Astrocyte of the hippocampus (primary cell): ENCODE measurements around the gene FHIP1A.
"Not testable (repeated sequence)": the region's sequence is repeated elsewhere in the genome, so short reads cannot be mapped to it uniquely, and the experiment has no call there.

Experiments used
- DNase-seq: peaks from one replicate; pipeline ENCODE4 v3.0.0; 2011; ENCODE audit warnings: low read depth, low spot score

Gene FHIP1A

GRCh38 chr4:151408630-151409469 lies at the start of gene FHIP1A:
TSS of gene FHIP1A (plus strand) at chr4:151409176. CDS start at chr4:151566260, 157,084 bp downstream.
- peak; percentile 85 for DNase-seq

GRCh38 chr4:151359576-151359975 lies 49.4 kb upstream of the FHIP1A start:
- DNase-seq, result peak; percentile 11

GRCh38 chr4:151361126-151361525 lies 47.9 kb upstream of the FHIP1A start:
- DNase-seq, result no peak

- no peak for DNase-seq
Observed at GRCh38 chr4:151361966-151362365, 47.0 kb upstream of the FHIP1A start.

- peak; percentile 92 for DNase-seq
Observed at GRCh38 chr4:151362404-151363164, 46.4 kb upstream of the FHIP1A start.

- DNase-seq, result no peak
Observed at GRCh38 chr4:151376540-151376939, 32.4 kb upstream of the FHIP1A start.

GRCh38 chr4:151389311-151389710 lies 19.7 kb upstream of the FHIP1A start:
- DNase-seq, result no peak

GRCh38 chr4:151389799-151390198 lies 19.2 kb upstream of the FHIP1A start:
- not testable (repeated sequence) for DNase-seq

GRCh38 chr4:151395873-151396272 lies 13.1 kb upstream of the FHIP1A start:
- DNase-seq, result no peak

GRCh38 chr4:151400343-151400742 lies 8.6 kb upstream of the FHIP1A start:
- DNase-seq, result no peak

GRCh38 chr4:151401739-151402138 lies 7.2 kb upstream of the FHIP1A start:
- DNase-seq, result no peak

GRCh38 chr4:151402145-151402865 lies 6.7 kb upstream of the FHIP1A start:
- no peak for DNase-seq

- no peak for DNase-seq
Observed at GRCh38 chr4:151403656-151404055, 5.3 kb upstream of the FHIP1A start.

- not testable (repeated sequence) for DNase-seq
Observed at GRCh38 chr4:151404802-151405201, 4.2 kb upstream of the FHIP1A start.

GRCh38 chr4:151407018-151407417 lies 2.0 kb upstream of the FHIP1A start:
- DNase-seq, result no peak

- DNase-seq, result peak; percentile 17
Observed at GRCh38 chr4:151407466-151408379, 1.3 kb upstream of the FHIP1A start.

GRCh38 chr4:151408380-151408629 lies 671 bp upstream of the FHIP1A start:
- DNase-seq, result no peak

- peak; percentile 53 for DNase-seq
Observed at GRCh38 chr4:151409470-151410313, 716 bp downstream of the FHIP1A start.

GRCh38 chr4:151415978-151416377 lies 7.0 kb downstream of the FHIP1A start:
- peak; percentile 81 for DNase-seq

GRCh38 chr4:151417164-151417571 lies 8.2 kb downstream of the FHIP1A start:
- DNase-seq, result no peak
